SIG-M5 treated with dmso at 0.1 percent for 504 hours (cell line): ENCODE data around the gene ENOX1.

Experiments
- DNase-seq: peaks from one replicate; lab custom pipeline; 2025; ENCODE audit not compliant: unreplicated experiment; lab: John Stamatoyannopoulos, UW

Gene ENOX1

GRCh38 chr13:43267916-43268315 is 518.9 kb downstream of the ENOX1 start:
- DNase-seq: no peak

- DNase-seq: no peak
These were observed 519.7 kb downstream of the ENOX1 start for GRCh38 chr13:43266936-43267615.

GRCh38 chr13:43265028-43265427 is 521.7 kb downstream of the ENOX1 start:
- DNase-seq: no peak

GRCh38 chr13:43264458-43264857 is 522.3 kb downstream of the ENOX1 start:
- DNase-seq: no peak

- DNase-seq: no peak
These were observed 523.7 kb downstream of the ENOX1 start for GRCh38 chr13:43263047-43263446.

GRCh38 chr13:43260999-43261398 is 525.8 kb downstream of the ENOX1 start:
- no peak for DNase-seq

GRCh38 chr13:43258771-43259170 is 528.0 kb downstream of the ENOX1 start:
- DNase-seq: no peak

- DNase-seq: no peak
These were observed 529.0 kb downstream of the ENOX1 start for GRCh38 chr13:43257765-43258164.

- DNase-seq: no peak
These were observed 534.8 kb downstream of the ENOX1 start for GRCh38 chr13:43251961-43252360.

GRCh38 chr13:43246382-43246781 is 540.4 kb downstream of the ENOX1 start:
- no peak for DNase-seq

GRCh38 chr13:43245374-43245964 is 541.3 kb downstream of the ENOX1 start:
- DNase-seq: no peak

GRCh38 chr13:43244481-43244880 is 542.3 kb downstream of the ENOX1 start:
- DNase-seq: no peak

GRCh38 chr13:43243711-43244110 is 543.1 kb downstream of the ENOX1 start:
- DNase-seq: no peak

- DNase-seq: no peak
These were observed 544.7 kb downstream of the ENOX1 start for GRCh38 chr13:43242040-43242439.

- no peak for DNase-seq
These were observed 546.5 kb downstream of the ENOX1 start for GRCh38 chr13:43240278-43240677.

- no peak for DNase-seq
These were observed 547.4 kb downstream of the ENOX1 start for GRCh38 chr13:43239275-43239840.

GRCh38 chr13:43238341-43239083 is 548.3 kb downstream of the ENOX1 start:
- DNase-seq: no peak

- no peak for DNase-seq
These were observed 549.2 kb downstream of the ENOX1 start for GRCh38 chr13:43237616-43238015.

- no peak for DNase-seq
These were observed 551.7 kb downstream of the ENOX1 start for GRCh38 chr13:43235028-43235427.

- DNase-seq: no peak
These were observed 553.9 kb downstream of the ENOX1 start for GRCh38 chr13:43232873-43233265.

GRCh38 chr13:43232144-43232872 is 554.5 kb downstream of the ENOX1 start:
- DNase-seq: no peak
